ENCODE results near the gene PEX10.

- TF ChIP-seq, protein P1, sequence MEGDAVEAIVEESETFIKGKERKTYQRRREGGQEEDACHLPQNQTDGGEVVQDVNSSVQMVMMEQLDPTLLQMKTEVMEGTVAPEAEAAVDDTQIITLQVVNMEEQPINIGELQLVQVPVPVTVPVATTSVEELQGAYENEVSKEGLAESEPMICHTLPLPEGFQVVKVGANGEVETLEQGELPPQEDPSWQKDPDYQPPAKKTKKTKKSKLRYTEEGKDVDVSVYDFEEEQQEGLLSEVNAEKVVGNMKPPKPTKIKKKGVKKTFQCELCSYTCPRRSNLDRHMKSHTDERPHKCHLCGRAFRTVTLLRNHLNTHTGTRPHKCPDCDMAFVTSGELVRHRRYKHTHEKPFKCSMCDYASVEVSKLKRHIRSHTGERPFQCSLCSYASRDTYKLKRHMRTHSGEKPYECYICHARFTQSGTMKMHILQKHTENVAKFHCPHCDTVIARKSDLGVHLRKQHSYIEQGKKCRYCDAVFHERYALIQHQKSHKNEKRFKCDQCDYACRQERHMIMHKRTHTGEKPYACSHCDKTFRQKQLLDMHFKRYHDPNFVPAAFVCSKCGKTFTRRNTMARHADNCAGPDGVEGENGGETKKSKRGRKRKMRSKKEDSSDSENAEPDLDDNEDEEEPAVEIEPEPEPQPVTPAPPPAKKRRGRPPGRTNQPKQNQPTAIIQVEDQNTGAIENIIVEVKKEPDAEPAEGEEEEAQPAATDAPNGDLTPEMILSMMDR (IDR thresholded peaks at IDR 0.05; ENCODE audit: control extremely low read depth in 1 of 3, insufficient read depth in 1 of 3, low read depth in 1 of 3, low read length in 3 of 3) = peak in 1 of 3 experiments; percentile 23; a peak in 1 of 4 replicates
- TF ChIP-seq CEBPB (IDR thresholded peaks at IDR 0.05; ENCODE audit: low read depth, low read length) (no peak), RBBP5 (IDR thresholded peaks at IDR 0.05; ENCODE audit: borderline replicate concordance, low read depth, low read length) (no peak), POLR2AphosphoS5 (IDR thresholded peaks at IDR 0.05; ENCODE audit: low read depth, low read length) (no peak), ZNF274 (IDR thresholded peaks at IDR 0.05; ENCODE audit: borderline replicate concordance, extremely low read depth, low read length) (no peak), RXRA (IDR thresholded peaks at IDR 0.05; ENCODE audit: insufficient read depth, low read depth, low read length) (no peak)
- TF ChIP-seq, protein P2, sequence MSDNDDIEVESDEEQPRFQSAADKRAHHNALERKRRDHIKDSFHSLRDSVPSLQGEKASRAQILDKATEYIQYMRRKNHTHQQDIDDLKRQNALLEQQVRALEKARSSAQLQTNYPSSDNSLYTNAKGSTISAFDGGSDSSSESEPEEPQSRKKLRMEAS (IDR thresholded peaks at IDR 0.05) = no peak
These were observed 47.4 kb upstream of the PEX10 start for GRCh38 chr1:2459757-2460156.

Measured in H1 (cell line).